HG03280 (cell line): ENCODE data around the gene MRPL53.
A peak's percentile ranks its signal among the peaks of the same experiment; 100 is the strongest.
"Not testable (repeated sequence)": the region's sequence is repeated elsewhere in the genome, so short reads cannot be mapped to it uniquely, and the experiment has no call there.

Experiments
- ATAC-seq: cut with Tn5 transposase; IDR thresholded peaks from one replicate; pipeline ENCODE4 v1.9.1; 2021; ENCODE audit warnings: mild to moderate bottlenecking, moderate library complexity; ENCODE audit not compliant: unreplicated experiment

Gene MRPL53

DNA sequence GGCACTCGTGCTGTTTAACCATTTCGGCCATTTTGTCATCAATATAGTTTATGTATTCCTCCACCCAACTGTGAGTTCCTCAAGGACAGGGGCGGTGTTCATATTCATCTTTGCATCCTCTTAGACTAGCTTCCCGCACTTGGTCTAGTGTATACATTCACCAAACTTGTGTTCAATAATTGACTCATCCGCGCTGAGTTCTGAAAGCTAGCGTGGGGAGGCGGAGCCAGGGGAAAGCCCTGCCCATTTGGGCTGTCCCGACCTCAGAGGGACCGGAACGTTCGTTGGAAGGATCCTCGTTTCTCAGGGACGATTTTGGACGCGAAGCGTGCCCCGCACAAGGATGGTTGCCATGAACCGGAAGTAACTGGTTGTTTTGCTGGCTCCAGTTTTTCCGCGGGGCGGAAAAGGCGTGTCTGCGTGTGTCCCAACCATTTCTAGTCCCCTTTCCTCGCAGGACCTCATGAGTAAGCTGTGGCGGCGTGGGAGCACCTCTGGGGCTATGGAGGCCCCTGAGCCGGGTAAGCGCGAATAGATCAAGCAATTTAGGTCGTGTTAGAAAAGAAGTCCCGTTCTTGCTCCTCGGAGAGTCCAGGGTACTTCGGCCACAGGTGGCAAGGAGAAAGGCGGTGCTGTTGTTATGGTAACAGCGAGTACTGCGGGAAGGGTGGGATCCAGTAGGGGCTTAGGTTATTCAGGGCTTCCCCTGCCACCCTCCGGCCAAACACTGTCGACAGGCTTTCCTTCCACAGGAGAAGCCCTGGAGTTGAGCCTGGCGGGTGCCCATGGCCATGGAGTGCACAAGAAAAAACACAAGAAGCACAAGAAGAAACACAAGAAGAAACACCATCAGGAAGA is 17.6 kb downstream of the MRPL53 start, which contains the start of gene INO80B:
INO80B (plus strand) TSS at position 434 of the 858 bp plus-strand sequence; CDS start at position 464, 30 bp downstream.
- ATAC-seq: peak; percentile 43

DNA sequence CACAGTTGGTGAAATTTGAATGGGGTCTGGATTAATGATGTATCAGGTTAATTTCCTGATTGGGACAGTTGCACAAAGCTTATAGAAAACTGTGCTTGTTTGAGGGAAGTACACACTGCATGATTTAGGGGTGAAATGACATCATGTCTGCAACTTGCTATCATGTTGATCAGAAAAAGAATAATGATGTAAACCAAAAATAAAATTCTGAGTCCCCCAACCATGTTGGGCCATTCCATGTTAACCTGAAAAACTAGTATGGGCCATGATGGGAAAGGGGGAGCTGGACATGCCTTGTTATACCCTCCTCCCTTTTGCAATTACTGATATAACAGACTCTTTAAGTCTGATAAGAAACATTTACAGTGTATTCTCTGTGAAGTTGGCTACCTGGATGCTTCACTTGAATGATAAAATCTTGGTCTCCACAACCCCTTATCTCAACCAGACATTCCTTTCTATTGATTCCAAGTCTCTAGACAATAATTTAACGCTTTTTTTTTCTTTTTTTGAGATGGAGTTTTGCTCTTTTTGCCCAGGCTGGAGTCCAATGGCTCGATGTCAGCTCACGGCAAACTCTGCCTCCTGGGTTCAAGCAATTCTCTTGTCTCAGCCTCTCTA is 21.8 kb downstream of the MRPL53 start:
- ATAC-seq: no peak

DNA sequence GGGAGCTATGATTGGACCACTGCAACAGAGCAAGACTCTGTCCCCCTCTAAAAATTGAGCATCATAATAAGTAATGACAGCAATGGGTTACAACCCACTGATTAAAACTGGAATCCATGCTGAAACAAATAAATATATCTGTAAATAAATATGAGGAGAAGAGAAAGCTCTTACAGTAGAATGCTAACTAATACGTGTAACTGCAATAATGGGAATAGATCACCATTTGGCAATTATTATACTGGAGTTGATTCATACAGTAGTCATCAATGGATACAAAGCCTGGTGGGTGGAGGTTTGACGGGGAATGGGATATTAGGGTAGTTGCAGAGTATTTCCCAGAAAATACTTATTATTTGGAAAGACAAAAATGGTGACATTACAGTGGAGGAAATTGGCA is 23.7 kb downstream of the MRPL53 start:
- ATAC-seq: no peak

DNA sequence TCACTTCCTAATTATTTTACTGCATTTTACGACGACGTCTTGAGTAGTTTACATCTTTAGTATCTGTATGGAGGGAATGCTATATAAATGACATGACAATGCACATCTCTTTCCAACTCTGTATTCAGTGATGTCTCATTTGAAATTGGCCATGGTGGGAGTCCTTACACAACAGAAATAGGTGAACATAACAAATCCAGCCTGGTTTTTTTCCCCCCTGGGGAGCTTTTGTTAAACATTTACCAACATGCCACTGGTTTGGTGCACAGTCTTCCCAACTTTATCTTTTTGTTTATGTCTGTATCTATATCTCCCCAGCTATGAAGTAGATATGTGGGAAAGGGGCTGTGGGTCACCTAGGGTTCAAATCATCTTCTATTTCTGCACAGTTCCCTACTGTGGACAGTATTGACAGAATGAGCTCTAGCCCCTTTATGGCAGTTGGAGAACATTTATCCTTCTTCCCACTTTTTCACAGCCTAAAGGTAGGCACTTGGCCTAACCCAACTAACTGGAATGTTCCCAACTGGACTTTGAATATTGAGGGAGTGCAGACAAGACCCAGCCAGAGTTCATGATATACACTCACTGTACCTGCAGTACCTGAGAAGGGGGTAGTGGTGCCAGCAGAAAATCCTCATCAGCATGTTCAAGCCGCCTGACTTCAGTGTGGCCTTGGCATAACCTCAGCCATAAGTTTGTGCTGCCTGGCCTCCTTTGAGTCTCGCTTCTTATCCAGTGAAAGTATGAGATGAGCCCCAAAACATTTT is 25.1 kb downstream of the MRPL53 start:
- ATAC-seq: no peak

DNA sequence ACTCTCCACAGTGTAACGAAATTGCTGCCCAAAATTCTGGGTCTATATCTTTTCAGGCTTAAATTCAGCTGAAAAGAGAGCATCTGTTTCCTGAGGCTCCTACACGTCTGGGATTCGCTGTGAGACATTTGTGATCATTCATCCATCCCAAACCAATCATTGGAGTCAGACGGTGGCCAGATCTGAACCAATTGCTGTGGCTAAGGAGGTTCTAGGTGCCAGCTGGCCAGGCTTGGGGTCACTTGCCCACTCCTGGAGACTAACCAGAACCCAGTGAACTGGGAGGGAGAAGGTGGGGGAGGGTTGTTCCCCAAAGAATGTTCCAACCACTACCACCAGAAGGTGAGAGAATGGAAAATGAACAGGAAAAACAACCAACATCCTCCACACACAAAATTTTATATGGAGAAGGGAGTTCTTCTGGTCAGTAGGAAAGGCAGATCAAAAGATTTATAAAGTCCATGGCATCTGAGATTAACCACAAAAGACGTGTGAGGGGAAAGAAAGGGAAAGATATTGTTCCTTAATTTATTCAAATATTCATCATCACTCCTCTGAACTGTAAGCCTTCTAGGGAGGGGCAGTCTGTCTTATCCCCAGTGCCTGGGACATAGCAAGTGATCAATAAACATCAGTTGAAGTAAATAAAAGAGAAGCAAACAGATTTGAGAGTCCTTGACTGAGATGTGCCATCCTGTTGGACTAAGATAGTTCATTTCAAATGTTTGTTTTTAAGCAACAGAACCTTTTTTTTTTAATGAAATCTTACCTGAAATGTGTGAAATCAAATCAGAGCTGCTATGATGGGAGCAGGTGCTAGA is 27.8 kb downstream of the MRPL53 start:
- ATAC-seq: no peak

DNA sequence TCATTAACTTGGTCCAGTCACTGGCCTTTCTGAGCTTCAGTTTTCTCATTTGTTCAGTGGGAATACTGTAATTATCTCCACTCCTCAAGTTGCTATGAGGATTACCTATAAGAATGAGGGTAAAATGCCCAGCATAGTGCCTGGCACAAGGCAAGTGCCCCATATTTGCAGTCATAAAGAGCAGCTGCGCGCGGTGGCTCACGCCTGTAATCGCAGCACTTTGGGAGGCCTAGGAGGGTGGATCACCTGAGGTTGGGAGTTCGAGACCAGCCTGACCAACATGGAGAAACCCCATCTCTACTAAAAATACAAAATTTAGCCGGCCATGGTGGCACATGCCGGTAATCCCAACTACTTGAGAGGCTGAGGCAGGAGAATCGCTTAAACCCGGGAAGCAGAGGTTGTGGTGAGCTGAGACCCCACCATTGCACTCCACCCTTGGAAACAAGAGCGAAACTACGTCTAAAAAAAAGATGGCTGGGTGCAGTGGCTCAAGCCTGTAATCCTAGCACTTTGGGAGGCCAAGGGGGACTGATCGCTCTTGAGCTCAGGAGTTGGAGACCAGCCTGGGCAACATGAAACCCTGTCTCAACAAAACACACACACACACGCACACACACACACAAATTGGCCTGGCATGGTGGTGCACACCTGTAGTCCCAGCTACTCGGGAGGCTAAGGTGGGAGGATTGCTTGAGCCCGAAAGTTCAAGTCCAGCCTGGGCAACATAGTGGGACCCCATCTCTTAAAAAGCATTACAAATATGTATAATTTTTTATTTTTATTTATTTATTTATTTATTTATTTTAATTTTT is 29.8 kb downstream of the MRPL53 start:
- ATAC-seq: not testable (repeated sequence)

DNA sequence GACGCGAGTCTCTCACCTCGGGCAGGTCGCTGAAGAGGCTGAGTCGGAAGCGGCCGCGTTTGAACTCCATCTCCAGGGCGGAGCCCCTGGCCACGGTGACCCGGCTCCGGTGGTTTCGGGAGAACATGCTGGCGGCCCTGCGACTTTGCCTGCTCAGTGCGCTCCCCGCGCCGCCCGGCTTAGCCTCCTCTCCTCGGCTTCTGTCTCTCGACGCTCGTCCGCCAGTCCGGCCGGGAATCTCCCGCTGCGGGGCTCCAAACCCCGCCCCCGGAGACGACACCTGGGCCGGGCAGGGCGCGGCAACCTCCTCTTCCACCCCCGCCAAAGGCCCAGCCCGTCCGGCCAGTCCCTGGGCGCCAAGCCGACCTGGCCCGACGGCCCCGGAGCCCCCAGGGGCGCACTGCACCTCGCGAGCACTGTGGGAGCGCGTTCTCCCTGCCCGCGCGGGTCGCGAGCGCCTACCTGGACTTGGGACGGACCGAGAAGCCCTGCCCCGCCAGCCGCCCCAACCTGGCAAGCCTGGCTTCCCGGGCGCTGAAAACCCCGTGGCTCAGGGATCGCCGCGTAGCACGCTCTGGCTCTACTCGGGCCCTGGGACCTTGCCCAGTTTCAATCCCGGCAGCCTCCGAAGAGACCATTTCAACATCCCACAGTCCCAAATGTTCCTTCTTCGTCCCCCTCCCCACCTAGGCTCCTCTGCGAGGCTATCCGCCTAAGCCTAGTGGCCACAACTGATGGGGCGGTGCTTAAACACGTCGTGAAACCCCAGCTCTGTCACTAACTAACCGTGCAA is 30.6 kb downstream of the MRPL53 start, which contains the start of gene RTKN:
RTKN (minus strand) TSS at position 248 of the 793 bp plus-strand sequence; CDS start at position 127, 121 bp downstream.
- ATAC-seq: no peak

DNA sequence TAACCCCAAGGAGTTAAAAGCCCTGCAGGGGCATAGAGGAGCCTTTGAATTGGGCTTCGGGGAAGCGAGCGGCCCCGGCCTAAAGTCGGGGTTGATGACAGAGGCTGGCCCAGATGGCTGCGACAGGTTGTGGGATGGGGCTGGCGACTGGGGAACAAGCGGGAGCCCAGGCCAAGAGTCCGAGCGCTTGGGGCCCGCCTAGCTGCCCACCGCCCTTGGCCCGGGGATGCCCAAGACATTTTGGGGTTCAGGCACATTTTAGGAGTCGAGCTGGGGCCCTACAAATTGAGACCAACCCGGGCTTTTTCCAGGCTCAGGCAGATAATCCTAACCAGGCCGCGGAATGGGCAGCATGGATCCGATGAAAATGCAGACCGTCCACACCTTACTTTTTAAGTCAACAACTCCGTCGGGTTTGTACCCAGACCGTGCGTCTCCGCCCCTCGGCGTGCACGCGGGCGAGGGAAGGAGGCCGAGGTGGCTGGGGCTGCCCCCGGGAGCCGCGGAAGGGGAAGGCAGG is 31.2 kb downstream of the MRPL53 start:
- no peak for ATAC-seq

DNA sequence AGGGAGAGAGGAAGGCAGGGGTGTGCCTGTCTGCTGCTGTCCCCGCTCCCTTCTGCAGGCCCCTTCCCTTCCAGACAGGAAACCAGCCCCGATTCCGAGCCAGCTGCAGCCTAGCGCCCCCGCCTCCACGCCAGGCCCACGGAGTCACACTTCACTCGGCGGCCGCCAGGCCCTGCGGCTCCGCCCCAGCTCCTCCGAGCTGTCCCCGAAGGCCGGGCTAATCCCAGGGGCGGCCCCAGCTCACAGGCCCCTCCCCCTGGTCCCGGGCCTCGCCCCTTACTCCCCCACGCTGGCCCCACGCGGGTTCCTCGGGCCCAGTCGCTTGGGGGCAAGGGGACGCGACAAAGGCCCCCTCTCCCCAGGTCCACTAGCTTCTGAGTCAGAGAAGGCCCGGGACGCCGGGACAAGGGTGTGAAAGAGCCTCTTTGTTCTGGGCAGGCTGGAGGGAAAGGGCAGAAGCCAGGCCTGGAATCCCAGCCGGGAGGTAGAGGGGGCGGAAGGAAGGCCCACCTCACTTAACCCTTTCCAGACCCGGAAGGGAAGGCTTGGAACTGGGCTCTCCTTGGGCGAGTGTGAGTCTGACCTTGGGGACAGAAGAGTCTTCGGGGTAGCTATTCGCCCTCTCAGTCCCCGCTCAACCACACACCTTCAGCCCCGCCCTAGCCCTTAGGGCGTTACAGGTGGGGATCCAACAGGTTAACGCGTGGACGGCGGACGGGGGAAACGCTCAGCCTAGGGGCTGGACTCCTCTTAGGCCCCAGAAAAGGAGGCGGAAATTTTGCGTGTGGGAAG is 31.9 kb downstream of the MRPL53 start:
- peak; percentile 67 for ATAC-seq

DNA sequence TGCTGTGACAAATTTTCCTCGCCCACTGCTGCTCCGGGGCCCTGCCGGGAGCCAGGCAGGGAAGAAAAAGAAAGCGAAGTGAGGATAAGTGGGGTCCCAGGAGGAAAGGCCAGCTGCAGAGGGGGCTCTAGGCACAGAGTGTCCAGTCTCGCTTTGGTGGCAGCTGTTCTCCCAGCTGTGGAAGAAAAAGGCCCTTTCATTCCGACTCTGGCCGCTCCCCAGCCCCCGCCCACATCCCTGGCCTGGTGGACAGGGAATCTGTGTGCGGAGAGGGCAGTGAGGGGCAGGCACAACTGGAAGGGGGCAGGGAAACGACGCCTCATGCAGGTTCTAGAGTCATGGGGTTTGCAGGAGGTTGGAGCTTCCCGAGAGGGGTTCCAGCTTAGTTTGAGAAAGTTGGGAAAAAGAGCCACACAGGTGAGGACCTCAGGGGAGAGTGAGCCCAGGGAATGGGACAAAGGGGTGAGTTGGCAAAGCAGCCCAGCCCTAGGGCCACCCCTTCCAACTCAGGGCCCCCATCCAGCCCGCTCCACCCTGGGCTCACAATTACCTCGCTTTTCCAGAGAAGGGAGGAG is 32.6 kb downstream of the MRPL53 start:
- ATAC-seq: no peak

DNA sequence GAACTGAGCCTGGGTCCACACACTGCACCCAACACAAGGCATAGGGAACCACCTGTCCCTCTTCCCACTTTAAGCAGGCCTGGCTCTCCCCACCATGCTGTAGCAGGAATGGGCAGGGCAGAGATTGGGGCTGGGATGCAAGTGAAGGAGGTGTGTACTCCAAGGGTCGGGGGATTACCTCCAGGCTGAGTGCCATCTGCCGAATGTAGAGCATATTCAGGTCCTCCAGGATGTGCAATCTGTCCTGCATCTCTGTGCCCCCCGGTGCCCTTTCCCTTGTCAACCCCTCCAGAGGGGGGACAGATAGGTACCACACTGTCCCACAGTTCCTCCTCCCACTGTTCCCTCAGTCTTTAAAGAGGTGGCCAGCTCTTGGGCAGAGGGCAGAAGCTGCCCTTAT is 33.1 kb downstream of the MRPL53 start:
- no peak for ATAC-seq

DNA sequence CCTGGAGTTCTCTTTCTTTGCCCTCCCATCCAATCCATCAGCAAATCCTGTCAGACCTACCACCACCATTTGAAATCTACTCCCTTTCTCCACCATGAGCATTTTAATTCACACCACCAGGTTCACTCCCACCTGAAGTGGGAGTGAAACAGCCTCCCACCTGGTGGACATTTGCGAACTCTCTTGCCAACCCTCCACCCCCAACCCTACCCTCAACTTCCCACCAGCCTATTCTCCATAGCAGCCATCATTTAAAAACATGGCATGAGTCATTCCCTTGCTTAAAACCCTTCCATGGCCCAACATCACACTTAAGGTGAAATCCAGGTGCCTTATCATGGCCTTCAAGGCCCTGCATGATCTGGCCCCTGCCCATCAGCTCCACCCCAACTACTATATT is 34.2 kb downstream of the MRPL53 start:
- no peak for ATAC-seq

DNA sequence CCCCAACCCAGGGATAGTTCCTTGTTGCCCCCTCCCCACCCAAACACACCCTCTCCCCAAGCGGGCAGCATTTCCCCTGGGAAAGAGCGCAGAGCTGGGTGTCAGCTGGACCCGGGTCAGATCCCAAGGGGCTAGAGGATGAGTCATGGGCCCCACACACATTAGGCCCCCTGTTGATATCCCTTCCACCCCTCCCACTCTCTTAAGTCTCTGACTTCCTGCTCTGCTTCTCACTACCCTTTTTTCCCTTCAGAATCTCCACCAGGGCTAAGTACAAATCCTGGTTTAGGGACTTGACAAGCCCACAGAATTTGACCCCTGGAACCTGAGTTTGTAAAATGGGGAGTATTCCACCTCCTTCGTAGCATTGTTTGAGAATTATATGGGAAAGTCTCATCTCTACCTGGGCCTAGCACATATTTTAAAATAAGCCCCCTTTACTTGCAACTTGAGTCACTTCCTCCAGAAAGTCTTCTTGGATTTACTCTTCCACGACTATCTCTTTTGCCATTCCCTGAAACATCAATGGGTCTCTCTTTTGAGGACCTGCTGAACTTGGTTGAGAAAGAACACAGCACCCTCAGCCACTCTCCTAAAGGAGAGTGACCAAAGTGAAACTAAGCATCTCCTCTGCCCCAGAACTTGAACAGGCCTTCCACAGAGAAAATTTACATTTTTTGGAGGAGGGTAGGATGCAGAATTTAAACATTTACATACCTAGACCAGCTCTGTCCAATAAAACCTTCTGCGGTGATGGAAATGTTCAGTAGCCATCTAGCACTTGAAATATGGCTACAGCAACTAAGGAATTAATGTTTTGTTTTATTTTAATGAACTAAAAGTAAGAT is 35.4 kb downstream of the MRPL53 start:
- ATAC-seq: no peak

DNA sequence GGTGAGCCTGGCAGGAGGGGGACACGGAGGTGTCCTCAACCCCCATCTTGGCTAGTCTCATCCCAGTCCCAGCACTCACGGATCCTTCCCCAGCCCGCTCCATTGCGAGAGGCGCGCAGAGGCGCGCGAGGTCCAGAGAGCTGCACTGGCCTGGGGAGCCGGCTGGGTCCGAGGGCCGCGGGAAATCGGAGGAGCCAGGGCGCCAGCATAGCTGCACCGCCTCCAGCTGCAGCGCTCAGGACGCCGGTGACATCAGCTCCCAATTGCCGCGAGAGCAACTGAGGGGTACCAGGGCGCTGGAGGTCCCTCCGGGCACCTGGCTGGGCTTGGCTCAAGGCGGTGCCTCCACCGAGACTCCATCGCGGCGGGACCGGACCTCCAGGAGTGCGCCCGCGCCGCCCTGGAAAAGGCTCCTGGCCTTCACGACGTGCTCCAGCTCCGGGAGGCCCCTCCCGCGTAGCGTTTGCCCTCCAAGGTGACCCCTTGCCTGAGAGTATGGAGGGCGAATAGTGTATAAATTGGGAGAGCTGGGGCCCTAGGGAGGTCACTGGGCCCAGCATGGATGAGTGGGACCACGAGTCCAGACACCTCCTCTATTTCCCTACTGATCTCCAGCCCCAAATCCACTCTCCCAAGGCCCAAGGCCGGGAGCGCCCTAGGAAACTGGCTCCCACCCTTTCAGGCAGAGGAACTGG is 36.2 kb downstream of the MRPL53 start:
- ATAC-seq: no peak

DNA sequence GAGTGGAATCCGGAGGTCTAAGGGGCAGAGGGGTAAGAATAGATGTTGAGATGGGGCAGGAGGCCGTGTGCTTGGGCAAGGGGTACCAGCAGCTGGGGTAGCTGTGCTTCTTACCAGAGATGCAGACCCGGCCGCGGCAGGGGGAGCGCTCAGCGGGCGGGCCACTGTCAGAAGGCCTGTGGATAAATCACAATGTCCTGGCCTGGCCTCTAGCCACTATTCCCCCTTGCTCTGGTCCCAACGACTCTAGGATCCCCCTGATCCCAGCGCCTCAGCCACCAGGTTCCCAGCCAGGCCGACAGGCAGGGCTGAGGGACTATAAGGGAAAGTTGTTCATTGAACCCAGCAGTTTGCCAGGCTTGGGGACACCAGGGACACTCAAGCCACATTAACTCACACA is 42.0 kb downstream of the MRPL53 start:
- ATAC-seq: no peak
